Muscle layer of colon (tissue), 2 donors: ENCODE data around the gene IGFBPL1.

Source experiments
- H3K27ac ChIP-seq: one replicate; pipeline ENCODE4 v1.7.0; 2013; ENCODE audit warnings: low read depth, mild to moderate bottlenecking, low read length, moderate library complexity
- H3K27me3 ChIP-seq, 2 donors: one replicate each; pipeline ENCODE4 v1.7.0; 2013; ENCODE audit warnings: low read length in 2 of 2, mild to moderate bottlenecking in 2 of 2; ENCODE audit not compliant: insufficient read depth in 2 of 2, control insufficient read depth in 1 of 2
- H3K36me3 ChIP-seq: one replicate; pipeline ENCODE4 v1.7.0; 2013; ENCODE audit warnings: mild to moderate bottlenecking, low read length; ENCODE audit not compliant: insufficient read depth
- H3K4me1 ChIP-seq: one replicate; pipeline ENCODE4 v1.7.0; 2013; ENCODE audit warnings: mild to moderate bottlenecking, low read length; ENCODE audit not compliant: insufficient read depth
- H3K4me3 ChIP-seq, 2 donors: one replicate each; pipeline ENCODE4 v1.7.0; 2013; ENCODE audit warnings: low read length in 2 of 2, low read depth in 1 of 2, mild to moderate bottlenecking in 1 of 2, moderate library complexity in 1 of 2
- H3K9ac ChIP-seq: one replicate; pipeline ENCODE4 v1.7.0; 2013; ENCODE audit warnings: low read length
- H3K9me3 ChIP-seq: one replicate; pipeline ENCODE4 v1.7.0; 2013; ENCODE audit warnings: mild to moderate bottlenecking, low read length
- donor health status: abdominal sarcoma.
- donor health status: Adenocarcinoma of cecum.

IGFBPL1 gene

GRCh38 chr9:38359297-38359653 lies 65.0 kb downstream of the IGFBPL1 start:
- H3K4me1 ChIP-seq, result peaks cover 4% of the 10 kb centered on the region
- H3K9ac ChIP-seq, result no peak overlapping the region
- H3K4me3 ChIP-seq, result no peak overlapping the region
- H3K36me3 ChIP-seq, result no peaks in the 10 kb centered on the region
- no peaks in the 10 kb centered on the region for H3K27me3 ChIP-seq
- no peak overlapping the region for H3K27ac ChIP-seq
- H3K9me3 ChIP-seq, result no peaks in the 10 kb centered on the region

DNA sequence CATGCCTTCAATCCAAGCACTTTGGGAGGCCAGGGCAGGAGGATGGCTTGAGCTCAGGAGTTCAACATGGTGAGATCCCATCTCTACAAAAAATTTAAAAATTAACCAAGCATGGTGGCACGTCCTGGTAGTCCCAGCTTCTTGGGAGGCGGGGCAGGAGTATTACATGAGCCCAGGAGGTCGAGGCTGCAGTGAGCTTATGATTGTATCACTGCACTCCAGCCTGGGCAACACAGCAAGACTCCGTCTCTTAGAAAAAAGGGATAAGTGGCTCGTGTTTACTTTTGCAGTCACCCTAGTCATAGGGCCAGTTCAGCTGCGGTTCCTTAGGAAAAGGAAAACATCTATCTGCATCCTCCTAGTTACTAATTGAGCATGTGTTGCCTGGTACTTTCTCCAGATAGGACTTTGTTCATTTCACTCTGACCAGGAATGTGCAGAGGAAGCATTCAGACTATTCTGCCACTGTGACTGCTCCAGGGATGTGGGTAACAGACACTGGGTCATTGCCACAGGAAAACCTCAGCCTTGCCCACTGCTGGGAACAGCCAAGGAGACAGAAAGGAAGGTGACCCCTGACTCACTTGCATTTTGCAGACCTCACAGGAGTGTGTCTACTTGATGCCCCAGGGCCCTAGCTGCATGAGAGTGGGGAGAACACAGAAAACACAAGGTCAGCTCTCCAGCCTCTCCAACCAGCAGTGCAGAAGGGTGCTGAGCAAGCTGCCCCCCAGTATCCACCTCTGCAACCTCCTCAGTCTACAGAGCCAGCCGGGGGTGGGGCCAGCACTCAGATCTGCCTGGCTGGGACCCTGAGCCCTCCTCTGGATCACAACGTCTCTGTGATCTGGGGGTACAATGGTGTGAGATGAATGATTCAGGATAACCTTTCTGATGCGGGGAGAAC lies 65.6 kb downstream of the IGFBPL1 start:
- Histone ChIP-seq H3K9me3 (no peaks in the 10 kb centered on the region), H3K9ac (no peak overlapping the region), H3K4me3 (no peak overlapping the region), H3K4me1 (peaks cover 4% of the 10 kb centered on the region), H3K27me3 (no peaks in the 10 kb centered on the region), H3K36me3 (no peaks in the 10 kb centered on the region), H3K27ac (no peak overlapping the region)

DNA sequence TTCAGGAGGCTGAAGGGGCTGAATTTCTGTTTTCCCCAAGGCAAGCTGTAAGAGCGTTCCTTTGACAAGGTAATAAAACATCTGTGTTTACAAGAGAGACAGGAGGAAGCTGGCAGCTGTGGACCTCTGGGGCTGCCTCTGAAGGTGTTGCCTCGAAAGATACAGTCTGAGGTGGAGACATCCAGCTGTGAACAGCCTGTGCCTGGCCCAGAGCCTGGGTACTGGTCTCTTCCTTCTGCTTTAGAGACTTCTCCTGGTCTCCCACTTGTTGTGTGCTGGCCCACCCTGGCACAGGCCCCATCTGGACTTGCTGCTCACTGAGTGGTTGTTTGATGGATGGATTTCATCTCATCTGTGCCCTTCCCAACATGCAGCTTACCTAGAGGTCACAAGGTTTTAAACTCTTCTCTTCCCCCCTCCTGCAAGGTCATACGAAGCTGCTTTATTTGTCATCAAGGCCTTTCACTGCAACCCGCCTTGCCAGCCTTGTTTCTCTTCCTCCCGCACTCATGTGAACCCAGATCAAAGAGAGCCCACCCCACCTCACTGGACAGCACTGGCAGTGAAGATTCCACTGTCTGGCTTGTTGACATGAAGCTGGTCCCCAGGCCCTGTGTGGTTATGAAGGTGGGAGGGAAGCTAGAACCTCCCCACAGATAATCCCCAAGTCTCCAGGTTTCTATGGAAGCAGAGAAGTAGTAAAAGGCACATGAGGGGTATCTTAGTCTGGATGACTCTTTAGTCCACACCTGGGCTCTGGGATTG lies 66.7 kb downstream of the IGFBPL1 start:
- H3K9ac ChIP-seq, result no peak overlapping the region
- peaks cover 6% of the 10 kb centered on the region for H3K4me1 ChIP-seq

GRCh38 chr9:38356851-38357250 lies 67.4 kb downstream of the IGFBPL1 start:
- H3K9ac ChIP-seq, result no peak overlapping the region
- H3K9me3 ChIP-seq, result no peaks in the 10 kb centered on the region
- H3K27me3 ChIP-seq, result no peaks in the 10 kb centered on the region
- no peak overlapping the region for H3K4me3 ChIP-seq
- no peaks in the 10 kb centered on the region for H3K36me3 ChIP-seq
- no peak overlapping the region for H3K27ac ChIP-seq
- H3K4me1 ChIP-seq, result peaks cover 7% of the 10 kb centered on the region

More for the DNA sequence above, 66.7 kb downstream of the IGFBPL1 start:
- Histone ChIP-seq H3K36me3 (no peaks in the 10 kb centered on the region), H3K4me3 (no peak overlapping the region), H3K9me3 (no peaks in the 10 kb centered on the region), H3K27ac (no peak overlapping the region), H3K27me3 (no peaks in the 10 kb centered on the region)
